Heart left ventricle (tissue), 16 donors: ENCODE results near the gene EFNA5. TPM values are rescaled to one million over a fixed set of nuclear protein-coding genes. Genes with fewer than 3 reads are reported as not detected.

Experiments used
- ATAC-seq, 4 donors: fragments of 200-7000 bp; cut with Tn5 transposase; one replicate each; pipeline ENCODE4 v1.9.1; 2020 to 2022; ENCODE audit warnings: moderate library complexity in 4 of 4, mild to moderate bottlenecking in 3 of 4, moderate number of reproducible peaks in 1 of 4
- DNase-seq, 5 donors: peaks; one replicate each; pipeline ENCODE4 v3.0.0-alpha.2; 2020
- H3K27ac ChIP-seq, 12 donors: fragments of 200-600 bp; sonication (generic) in 4 of 12; one replicate each; pipeline versions ENCODE4 v1.5.0 to v1.8.0; 2016 to 2022; ENCODE audit warnings: mild to moderate bottlenecking in 2 of 12
- H3K27me3 ChIP-seq, 9 donors: fragments of 200-600 bp; sonication (generic) in 2 of 9; one replicate each; pipeline versions ENCODE4 v1.5.1 to v1.8.0; 2016 to 2022; ENCODE audit warnings: mild to moderate bottlenecking in 3 of 9
- H3K36me3 ChIP-seq, 9 donors: fragments of 200-600 bp; sonication (generic) in 2 of 9; one replicate each; pipeline versions ENCODE4 v1.5.0 to v1.8.0; 2018 to 2022; ENCODE audit warnings: mild to moderate bottlenecking in 2 of 9
- H3K4me1 ChIP-seq, 12 donors: fragments of 200-600 bp; sonication (generic) in 4 of 12; one replicate each; pipeline versions ENCODE4 v1.5.0 to v1.8.0; 2016 to 2022; ENCODE audit warnings: mild to moderate bottlenecking in 3 of 12
- H3K4me3 ChIP-seq, 12 donors: fragments of 200-600 bp; sonication (generic) in 4 of 12; one replicate each; pipeline versions ENCODE4 v1.5.0 to v1.8.0; 2017 to 2022; ENCODE audit warnings: mild to moderate bottlenecking in 9 of 12, moderate library complexity in 4 of 12
- H3K9me3 ChIP-seq, 12 donors: fragments of 200-600 bp; sonication (generic) in 4 of 12; one replicate each; pipeline versions ENCODE4 v1.5.0 to v1.8.0; 2016 to 2022; ENCODE audit warnings: mild to moderate bottlenecking in 1 of 12
- CTCF ChIP-seq, 12 donors: fragments of 200-600 bp; sonication (generic) in 4 of 12; IDR thresholded peaks; one replicate each; pipeline versions ENCODE4 v1.5.0 to v1.8.0; 2018 to 2022; ENCODE audit warnings: antibody characterized with exemption in 12 of 12, mild to moderate bottlenecking in 5 of 12
- POLR2A ChIP-seq, 2 donors: fragments of 450-650 bp; IDR thresholded peaks; one replicate each; pipeline ENCODE4 v1.6.1; 2017; ENCODE audit warnings: antibody characterized with exemption in 2 of 2, mild to moderate bottlenecking in 2 of 2, moderate library complexity in 2 of 2
- WGBS, 4 donors: extraction: QIAGEN DNeasy Blood & Tissue Kit in 2 of 4; methylation state at CpG; one replicate each; pipeline versions ENCODE4 v1.1.5 to v1.1.7; 2013 to 2018; 5-methylcytosine and 5-hydroxymethylcytosine counted together
- intact Hi-C, 10 donors: fragments of 100-400 bp; cut with DNase I; formaldehyde crosslinking; loops; one replicate each; pipeline versions ENCODE4 v1.11.1 to v1.14.2; 2022
- polyA plus RNA-seq, 2 donors: library from polyadenylated mRNA; stranded (reverse); fragments of 200-250 nt; gene quantifications; one replicate each; pipeline ENCODE4 v1.2.3, GENCODE V29; 2013
- total RNA-seq, 9 donors: library from RNA; depleted of rRNA in 2 of 9; stranded (reverse); fragments of >200 nt in 2 of 9; fragmentation: NEBNext Ultra II Directional in 3 of 9; extraction: Animal tissue kit (Norgen Biotek cat#: 25700) in 3 of 9; gene quantifications; one replicate each; pipeline versions ENCODE4 v1.1.0 to v1.2.4, GENCODE V29; 2016 to 2023
- donor health status: ischemic (EF 13 %, LVEDD 7.1; RV severe dilation, severe dysfunction).
- donor health status: healthy with polysubstance abuse.
- donor health status: DM: no; HTN: yes; CAD: no.
- donor health status: DM: no; HTN: no; CAD: no.
- donor health status: ischemic (EF 25% LVEDD 6.9; RV normal size, moderate dysfunction).
- donor health status: ischemic (EF 25% LVEDD 5.7; RV mildly dilated, moderate dysfunction).
- donor health status: healthy.
- donor health status: DM: yes; HTN: yes; CAD: no.
- donor health status: ischemic (EF 35%, LVEDD 5.7; RV mildly dilated, moderate dysfunction).
- donor health status: nonischemic (EF 11% LVEDD 7.7; RV severe dilation, severe dysfunction).
- donor health status: DM: yes; HTN: yes; CAD: no.
- donor health status: PGD.
- donor health status: ischemic (EF 29% LVEDD 5.4; RV normal size, mild dysfunction).
- donor health status: nonischemic (EF 23%, LVEDD 6.1; RV moderate dilation, normal function).

Gene EFNA5
- total and polyA plus RNA-seq, 11 donors = 6.1 to 58.4 (median 28.3) TPM

- intact Hi-C loops = loop anchor here in 2 of 10 donors (10.0 kb wide), 2 partner anchors 141 to 161 kb away; no protein-coding TSS in a partner anchor
- no peak for DNase-seq
- Histone ChIP-seq H3K9me3 (no peaks in the 10 kb centered on the region), H3K4me1 (peaks cover 0 to 44% (median 6%) of the 10 kb centered on the region in 12 donors), H3K4me3 (no peak overlapping the region), H3K27ac (peak overlapping the region in 7 of 12 donors; percentile 3 to 60 (median 42)), H3K36me3 (no peaks in the 10 kb centered on the region), H3K27me3 (no peaks in the 10 kb centered on the region)
- no peak for TF ChIP-seq POLR2A (IDR thresholded peaks at IDR 0.05)
- TF ChIP-seq CTCF (IDR thresholded peaks at IDR 0.05) = no peak
- ATAC-seq = no peak
- 32 to 53% (median 45%) methylated on average over 4 of the region's 4 CpGs for WGBS, 4 donors
Measured at GRCh38 chr5:107545486-107545885, 125.3 kb downstream of the EFNA5 start.

- Histone ChIP-seq H3K4me3 (no peak overlapping the region), H3K9me3 (no peaks in the 10 kb centered on the region), H3K4me1 (peaks cover 0 to 43% (median 6%) of the 10 kb centered on the region in 12 donors), H3K27me3 (no peaks in the 10 kb centered on the region), H3K36me3 (no peaks in the 10 kb centered on the region), H3K27ac (peak overlapping the region in 6 of 12 donors; percentile 29 to 60 (median 43))
- DNase-seq (no peak), ATAC-seq (no peak)
- TF ChIP-seq CTCF (IDR thresholded peaks at IDR 0.05) = no peak
- TF ChIP-seq POLR2A (IDR thresholded peaks at IDR 0.05) = no peak
- intact Hi-C loops = loop anchor here in 2 of 10 donors (10.0 kb wide), 2 partner anchors 140 to 160 kb away; no protein-coding TSS in a partner anchor
- 65 to 71% (median 68%) methylated on average over 6 of the region's 6 CpGs for WGBS, 4 donors
Measured at GRCh38 chr5:107544967-107545366, 125.8 kb downstream of the EFNA5 start.

GRCh38 chr5:107544476-107544875 lies 126.3 kb downstream of the EFNA5 start:
- no peak for DNase-seq
- intact Hi-C loops = loop anchor here in 2 of 10 donors (10.0 kb wide), 2 partner anchors 140 to 160 kb away; no protein-coding TSS in a partner anchor
- WGBS, 4 donors = 65 to 79% (median 72%) methylated on average over 3 of the region's 3 CpGs
- no peaks in the 10 kb centered on the region for H3K36me3 ChIP-seq
- H3K4me3 ChIP-seq = no peak overlapping the region
- TF ChIP-seq CTCF (IDR thresholded peaks at IDR 0.05) (no peak), POLR2A (IDR thresholded peaks at IDR 0.05) (no peak)
- H3K9me3 ChIP-seq = no peaks in the 10 kb centered on the region
- H3K27ac ChIP-seq = peak overlapping the region in 3 of 12 donors; percentile 35 to 56 (median 42)
- peaks cover 0 to 46% (median 6%) of the 10 kb centered on the region in 12 donors for H3K4me1 ChIP-seq
- ATAC-seq = no peak
- no peaks in the 10 kb centered on the region for H3K27me3 ChIP-seq

- Histone ChIP-seq H3K4me3 (no peak overlapping the region), H3K27ac (peak overlapping the region in 6 of 12 donors; percentile 42 to 83 (median 66)), H3K27me3 (no peaks in the 10 kb centered on the region), H3K36me3 (no peaks in the 10 kb centered on the region), H3K4me1 (peaks cover 0 to 45% (median 6%) of the 10 kb centered on the region in 12 donors), H3K9me3 (no peaks in the 10 kb centered on the region)
- 67 to 85% (median 80%) methylated on average over 6 of the region's 6 CpGs for WGBS, 4 donors
- DNase-seq = no peak
- TF ChIP-seq POLR2A (IDR thresholded peaks at IDR 0.05) (no peak), CTCF (IDR thresholded peaks at IDR 0.05) (no peak)
- intact Hi-C loops = loop anchor here in 2 of 10 donors (10.0 kb wide), 2 partner anchors 139 to 159 kb away; no protein-coding TSS in a partner anchor
- ATAC-seq = no peak
Measured at GRCh38 chr5:107543868-107544267, 126.9 kb downstream of the EFNA5 start.
